ENCODE results near the gene DPP4.

DNA sequence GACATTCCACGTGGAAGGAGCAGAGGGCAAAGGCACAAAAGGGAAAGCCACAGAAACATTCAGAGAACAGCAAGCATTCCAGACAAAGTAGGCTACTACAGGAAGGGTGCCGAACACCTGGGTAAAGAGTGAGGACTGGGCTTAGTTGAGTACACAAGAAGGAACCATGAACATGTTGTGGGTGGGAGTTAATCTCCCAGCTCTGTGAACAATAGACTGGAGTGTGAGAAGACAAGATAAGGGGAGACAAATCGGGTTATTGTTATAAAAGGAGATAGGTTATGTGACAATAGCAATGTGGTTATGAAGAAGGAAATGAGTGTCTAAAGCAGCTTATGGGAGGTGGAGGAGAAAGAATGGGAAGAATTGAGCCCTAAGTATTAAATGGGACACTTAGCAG lies 70.0 kb downstream of the DPP4 start:
- TF ChIP-seq, protein P1, sequence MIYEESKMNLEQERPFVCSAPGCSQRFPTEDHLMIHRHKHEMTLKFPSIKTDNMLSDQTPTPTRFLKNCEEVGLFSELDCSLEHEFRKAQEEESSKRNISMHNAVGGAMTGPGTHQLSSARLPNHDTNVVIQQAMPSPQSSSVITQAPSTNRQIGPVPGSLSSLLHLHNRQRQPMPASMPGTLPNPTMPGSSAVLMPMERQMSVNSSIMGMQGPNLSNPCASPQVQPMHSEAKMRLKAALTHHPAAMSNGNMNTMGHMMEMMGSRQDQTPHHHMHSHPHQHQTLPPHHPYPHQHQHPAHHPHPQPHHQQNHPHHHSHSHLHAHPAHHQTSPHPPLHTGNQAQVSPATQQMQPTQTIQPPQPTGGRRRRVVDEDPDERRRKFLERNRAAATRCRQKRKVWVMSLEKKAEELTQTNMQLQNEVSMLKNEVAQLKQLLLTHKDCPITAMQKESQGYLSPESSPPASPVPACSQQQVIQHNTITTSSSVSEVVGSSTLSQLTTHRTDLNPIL (CRISPR knock-in tag; IDR thresholded peaks at IDR 0.05; ENCODE audit: low read depth), result no peak
- TF ChIP-seq OSR1 (CRISPR knock-in tag; IDR thresholded peaks at IDR 0.05) (no peak), TOX (CRISPR knock-in tag; IDR thresholded peaks at IDR 0.05; ENCODE audit: borderline replicate concordance) (no peak), ARNTL (CRISPR knock-in tag; IDR thresholded peaks at IDR 0.05; ENCODE audit: borderline replicate concordance, low read depth) (no peak), GLIS3 (CRISPR knock-in tag; IDR thresholded peaks at IDR 0.05) (no peak), ZC3H10 (CRISPR knock-in tag; IDR thresholded peaks at IDR 0.05) (no peak), SNAI2 (CRISPR knock-in tag; IDR thresholded peaks at IDR 0.05) (no peak), ZFP3 (CRISPR knock-in tag; IDR thresholded peaks at IDR 0.05) (no peak), PPARA (CRISPR knock-in tag; IDR thresholded peaks at IDR 0.05; ENCODE audit: borderline replicate concordance) (no peak), RARB (CRISPR knock-in tag; IDR thresholded peaks at IDR 0.05) (no peak), TCF4 (CRISPR knock-in tag; IDR thresholded peaks at IDR 0.05; ENCODE audit: borderline replicate concordance) (no peak), ZNF565 (CRISPR knock-in tag; conservative IDR thresholded peaks at IDR 0.05; ENCODE audit: low read depth) (no peak)
- TF ChIP-seq, protein P2, sequence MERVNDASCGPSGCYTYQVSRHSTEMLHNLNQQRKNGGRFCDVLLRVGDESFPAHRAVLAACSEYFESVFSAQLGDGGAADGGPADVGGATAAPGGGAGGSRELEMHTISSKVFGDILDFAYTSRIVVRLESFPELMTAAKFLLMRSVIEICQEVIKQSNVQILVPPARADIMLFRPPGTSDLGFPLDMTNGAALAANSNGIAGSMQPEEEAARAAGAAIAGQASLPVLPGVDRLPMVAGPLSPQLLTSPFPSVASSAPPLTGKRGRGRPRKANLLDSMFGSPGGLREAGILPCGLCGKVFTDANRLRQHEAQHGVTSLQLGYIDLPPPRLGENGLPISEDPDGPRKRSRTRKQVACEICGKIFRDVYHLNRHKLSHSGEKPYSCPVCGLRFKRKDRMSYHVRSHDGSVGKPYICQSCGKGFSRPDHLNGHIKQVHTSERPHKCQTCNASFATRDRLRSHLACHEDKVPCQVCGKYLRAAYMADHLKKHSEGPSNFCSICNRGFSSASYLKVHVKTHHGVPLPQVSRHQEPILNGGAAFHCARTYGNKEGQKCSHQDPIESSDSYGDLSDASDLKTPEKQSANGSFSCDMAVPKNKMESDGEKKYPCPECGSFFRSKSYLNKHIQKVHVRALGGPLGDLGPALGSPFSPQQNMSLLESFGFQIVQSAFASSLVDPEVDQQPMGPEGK (CRISPR knock-in tag; IDR thresholded peaks at IDR 0.05; ENCODE audit: borderline replicate concordance), result no peak
